Gastrocnemius medialis (tissue), 4 donors: Measurements from ENCODE around the gene ID3. TPM values are rescaled to one million over a fixed set of nuclear protein-coding genes. Genes with fewer than 3 reads are reported as not detected.
A peak's percentile ranks its signal among the peaks of the same experiment; 100 is the strongest.

Source experiments
- ATAC-seq, 2 donors: fragments of 150-250 bp; one replicate each; pipeline ENCODE4 v1.9.1; 2016
- DNase-seq, 2 donors: peaks; one replicate each; pipeline ENCODE4 v3.0.0-alpha.2; 2019
- H3K27ac ChIP-seq, 4 donors: fragments of 200-600 bp; sonication (generic); 1 replicate in 1 of 4; 2 replicates in 3 of 4; pipeline ENCODE4 v1.5.1; 2016 to 2018; ENCODE audit warnings: mild to moderate bottlenecking in 2 of 4, moderate library complexity in 1 of 4
- H3K27me3 ChIP-seq, 3 donors: fragments of 200-600 bp; sonication (generic) in 2 of 3; 1 replicate in 1 of 3; 2 replicates in 2 of 3; pipeline versions ENCODE4 v1.5.1 to v1.6.0; 2016 to 2019; ENCODE audit warnings: mild to moderate bottlenecking in 1 of 3, moderate library complexity in 1 of 3
- H3K36me3 ChIP-seq, 2 donors: fragments of 200-600 bp; sonication (generic) in 1 of 2; one replicate each; pipeline ENCODE4 v1.5.1; 2017 to 2018
- H3K4me1 ChIP-seq, 2 donors: fragments of 200-600 bp; sonication (generic) in 1 of 2; one replicate each; pipeline ENCODE4 v1.5.1; 2016 to 2017; ENCODE audit warnings: mild to moderate bottlenecking in 2 of 2
- H3K4me3 ChIP-seq, 4 donors: fragments of 200-600 bp; sonication (generic) in 3 of 4; 1 replicate in 1 of 4; 2 replicates in 3 of 4; pipeline ENCODE4 v1.5.1; 2016 to 2019; ENCODE audit warnings: mild to moderate bottlenecking in 2 of 4
- H3K9me3 ChIP-seq, 3 donors: fragments of 200-600 bp; sonication (generic) in 2 of 3; 1 replicate in 1 of 3; 2 replicates in 2 of 3; pipeline ENCODE4 v1.5.1; 2016 to 2019
- POLR2A ChIP-seq, 2 donors: fragments of 450-650 bp; IDR thresholded peaks; one replicate each; pipeline ENCODE4 v1.6.1; 2017; ENCODE audit warnings: antibody characterized with exemption in 2 of 2, mild to moderate bottlenecking in 2 of 2, moderate library complexity in 2 of 2
- in situ Hi-C, 4 donors: fragments of 200-750 bp; cut with MboI; loops; one replicate each; pipeline versions ENCODE4 v1.15.0 to v1.8.0; 2017; ENCODE audit warnings: low sequenced_read_pairs in 4 of 4
- intact Hi-C: fragments of 100-400 bp; cut with DNase I; formaldehyde crosslinking; loops from one replicate; pipeline ENCODE4 v1.15.1; 2023; ENCODE audit warnings: low total_unique reads
- total RNA-seq, 4 donors: library from RNA; depleted of rRNA; stranded (reverse); fragments of >200 nt; gene quantifications; one replicate each; pipeline versions ENCODE4 v1.1.0 to v1.2.3, GENCODE V29; 2016
- TF ChIP-seq, protein P1 (sequence below), 5 experiments: fragments of 450-650 bp in 3 of 5; fragments of 200-600 bp in 2 of 5; sonication (generic) in 2 of 5; IDR thresholded peaks in 4 of 5; conservative IDR thresholded peaks in 1 of 5; 1 replicate in 4 of 5; 2 replicates in 1 of 5; pipeline ENCODE4 v1.5.1; 2016 to 2019; ENCODE audit warnings: antibody characterized with exemption in 5 of 5, mild to moderate bottlenecking in 3 of 5, moderate library complexity in 3 of 5

Gene ID3
- total RNA-seq, 4 donors from 2014 or later: 67.9 to 124 (median 83.0) TPM

DNA sequence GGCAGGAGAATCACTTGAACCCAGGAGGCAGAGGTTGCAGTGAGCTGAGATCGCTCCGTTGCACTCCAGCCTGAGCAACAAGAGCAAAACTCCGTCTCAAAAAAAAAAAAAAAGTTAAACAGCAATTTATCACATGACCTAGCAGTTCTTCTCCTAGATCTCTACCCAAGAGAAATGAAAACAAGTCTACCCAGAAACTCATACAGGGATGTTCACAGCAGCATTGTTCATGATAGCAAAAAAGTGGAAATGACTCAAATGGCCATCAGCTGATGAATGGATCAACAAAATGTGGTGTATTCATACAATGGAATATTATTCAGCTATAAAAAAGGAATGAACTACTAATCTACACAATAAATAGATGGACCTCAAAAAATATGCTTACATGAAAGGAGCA lies 12.2 kb upstream of the ID3 start:
- Histone ChIP-seq H3K36me3 (no peaks in the 10 kb centered on the region), H3K9me3 (no peaks in the 10 kb centered on the region), H3K4me3 (no peak overlapping the region), H3K4me1 (peaks cover 11 to 20% of the 10 kb centered on the region in 2 donors), H3K27me3 (no peaks in the 10 kb centered on the region), H3K27ac (no peak overlapping the region)
- ATAC-seq (no peak), DNase-seq (no peak)
- in situ Hi-C loops: no loop called here
- TF ChIP-seq POLR2A (IDR thresholded peaks at IDR 0.05): no peak
- TF ChIP-seq, protein P1, sequence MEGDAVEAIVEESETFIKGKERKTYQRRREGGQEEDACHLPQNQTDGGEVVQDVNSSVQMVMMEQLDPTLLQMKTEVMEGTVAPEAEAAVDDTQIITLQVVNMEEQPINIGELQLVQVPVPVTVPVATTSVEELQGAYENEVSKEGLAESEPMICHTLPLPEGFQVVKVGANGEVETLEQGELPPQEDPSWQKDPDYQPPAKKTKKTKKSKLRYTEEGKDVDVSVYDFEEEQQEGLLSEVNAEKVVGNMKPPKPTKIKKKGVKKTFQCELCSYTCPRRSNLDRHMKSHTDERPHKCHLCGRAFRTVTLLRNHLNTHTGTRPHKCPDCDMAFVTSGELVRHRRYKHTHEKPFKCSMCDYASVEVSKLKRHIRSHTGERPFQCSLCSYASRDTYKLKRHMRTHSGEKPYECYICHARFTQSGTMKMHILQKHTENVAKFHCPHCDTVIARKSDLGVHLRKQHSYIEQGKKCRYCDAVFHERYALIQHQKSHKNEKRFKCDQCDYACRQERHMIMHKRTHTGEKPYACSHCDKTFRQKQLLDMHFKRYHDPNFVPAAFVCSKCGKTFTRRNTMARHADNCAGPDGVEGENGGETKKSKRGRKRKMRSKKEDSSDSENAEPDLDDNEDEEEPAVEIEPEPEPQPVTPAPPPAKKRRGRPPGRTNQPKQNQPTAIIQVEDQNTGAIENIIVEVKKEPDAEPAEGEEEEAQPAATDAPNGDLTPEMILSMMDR (IDR thresholded peaks at IDR 0.05 in 4 of 5, conservative IDR thresholded peaks at IDR 0.05 in 1 of 5): no peak
- intact Hi-C loops: no loop called here

DNA sequence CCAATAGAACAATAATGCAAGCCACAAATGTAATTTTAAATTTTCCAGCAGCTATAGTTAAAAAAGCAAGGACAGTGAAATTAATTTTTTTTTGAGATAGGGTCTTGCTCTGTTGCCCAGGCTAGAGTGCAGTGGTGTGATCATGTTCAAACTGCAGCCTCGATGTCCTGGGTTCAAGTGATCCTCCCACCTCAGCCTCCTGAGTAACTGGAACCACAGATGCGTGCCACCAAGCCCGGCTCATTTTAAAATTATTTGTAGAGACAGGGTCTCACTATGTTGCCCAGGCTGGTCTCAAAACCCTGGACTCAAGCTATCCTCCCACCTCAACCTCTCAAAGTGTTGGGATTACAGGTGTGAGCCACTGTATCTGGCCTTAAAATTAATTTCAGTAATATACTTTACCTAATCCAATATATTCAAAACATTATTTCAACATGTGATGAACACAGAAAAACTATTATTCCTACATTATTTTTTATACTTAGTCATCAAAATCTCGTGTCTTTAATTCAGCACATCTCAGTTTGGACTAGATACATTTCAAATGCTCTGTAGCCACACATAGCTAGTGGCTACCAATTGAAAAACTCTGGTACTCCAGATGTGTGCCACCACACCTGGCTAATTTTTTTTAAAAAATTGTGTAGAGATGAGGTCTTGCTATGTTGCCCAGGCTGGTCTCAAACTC lies 10.8 kb upstream of the ID3 start:
- ATAC-seq: no peak
- intact Hi-C loops (no loop called here), in situ Hi-C loops (no loop called here)
- H3K27ac ChIP-seq: no peak overlapping the region
- H3K27me3 ChIP-seq: no peaks in the 10 kb centered on the region
- no peaks in the 10 kb centered on the region for H3K36me3 ChIP-seq
- H3K4me3 ChIP-seq: no peak overlapping the region
- DNase-seq: no peak
- TF ChIP-seq, protein P1 (IDR thresholded peaks at IDR 0.05 in 4 of 5, conservative IDR thresholded peaks at IDR 0.05 in 1 of 5): no peak
- TF ChIP-seq POLR2A (IDR thresholded peaks at IDR 0.05): no peak
- peaks cover 5 to 10% of the 10 kb centered on the region in 2 donors for H3K4me1 ChIP-seq
- no peaks in the 10 kb centered on the region for H3K9me3 ChIP-seq

DNA sequence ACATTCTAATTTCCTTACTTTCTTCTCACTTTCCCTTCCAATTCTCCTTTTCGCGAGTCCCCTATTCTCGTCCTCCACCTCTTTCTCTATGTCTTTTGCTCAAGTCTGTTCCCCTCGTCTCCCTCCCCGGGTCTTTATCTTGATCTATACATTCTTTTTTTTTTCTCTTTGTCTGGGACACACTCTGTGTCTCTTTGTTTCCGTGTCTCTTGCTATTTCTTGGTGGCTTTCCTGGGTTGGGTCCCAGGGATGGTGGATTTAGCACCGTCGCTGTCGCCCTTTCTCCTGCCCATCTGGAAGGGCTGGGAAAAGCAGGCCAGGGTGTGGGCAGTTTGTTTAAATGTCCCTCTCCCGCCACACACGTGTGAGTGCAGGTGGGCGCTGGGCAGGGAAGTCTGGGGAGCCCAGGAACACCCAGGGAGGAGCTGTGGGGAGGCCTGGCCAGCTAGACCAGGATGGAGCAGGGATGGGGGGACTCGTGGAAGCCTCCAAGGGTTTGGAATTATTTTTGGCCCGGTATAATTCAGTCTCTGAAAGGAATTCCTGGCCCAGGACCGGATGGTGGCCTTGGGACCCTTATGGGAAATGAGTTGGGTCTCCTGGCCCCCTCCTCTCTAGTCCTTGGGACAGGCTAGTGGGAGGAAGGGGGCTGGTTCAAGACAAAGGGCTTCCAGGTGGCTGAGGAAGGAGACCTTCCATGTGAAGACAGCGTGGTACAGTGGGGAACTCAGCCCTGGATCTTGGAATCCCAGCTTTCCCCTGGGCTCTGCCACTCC lies 9.5 kb upstream of the ID3 start:
- peak overlapping the region; percentile 62 to 70 (median 67) for H3K4me3 ChIP-seq
- peaks cover 5 to 10% of the 10 kb centered on the region in 2 donors for H3K4me1 ChIP-seq
- in situ Hi-C loops (no loop called here), intact Hi-C loops (no loop called here)
- DNase-seq: no peak
- no peaks in the 10 kb centered on the region for H3K36me3 ChIP-seq
- peak; percentile 13 to 41 for ATAC-seq
- H3K27me3 ChIP-seq: no peaks in the 10 kb centered on the region
- no peaks in the 10 kb centered on the region for H3K9me3 ChIP-seq
- H3K27ac ChIP-seq: peak overlapping the region; percentile 66 to 78 (median 72)
- TF ChIP-seq POLR2A (IDR thresholded peaks at IDR 0.05): no peak

DNA sequence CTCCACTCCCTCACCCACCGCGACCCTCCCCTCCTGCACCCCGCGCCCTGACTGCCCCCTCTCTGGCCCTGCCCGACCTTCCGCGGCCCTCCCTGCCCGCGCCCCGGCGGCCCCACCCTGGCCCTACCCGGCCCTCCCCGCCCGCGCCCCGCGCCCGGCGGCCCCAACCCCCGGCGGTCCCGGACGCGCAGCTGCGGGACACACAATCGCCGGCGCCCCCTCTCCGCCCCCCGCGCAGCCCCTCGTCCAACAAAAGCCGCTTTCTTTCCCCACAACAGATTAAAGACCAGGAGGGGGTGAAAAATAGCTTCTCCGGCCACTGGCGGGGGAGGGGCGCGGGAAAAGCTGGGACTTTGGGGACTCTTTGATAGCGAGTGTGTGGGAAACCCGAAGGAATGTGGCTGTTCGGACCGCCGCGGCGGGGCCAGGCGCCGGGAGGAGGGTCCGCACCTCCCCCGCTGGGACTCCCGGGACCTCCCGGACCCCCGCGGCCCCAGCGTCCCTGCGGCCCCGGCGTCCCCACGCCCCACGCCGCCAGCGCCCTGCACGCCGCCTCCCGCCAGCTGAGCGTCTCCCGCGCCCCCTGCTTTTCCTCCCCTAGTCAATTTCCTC lies 8.8 kb upstream of the ID3 start:
- intact Hi-C loops: no loop called here
- H3K9me3 ChIP-seq: no peaks in the 10 kb centered on the region
- TF ChIP-seq, protein P1 (IDR thresholded peaks at IDR 0.05 in 4 of 5, conservative IDR thresholded peaks at IDR 0.05 in 1 of 5): no peak
- TF ChIP-seq POLR2A (IDR thresholded peaks at IDR 0.05): no peak
- peak overlapping the region; percentile 62 to 70 (median 67) for H3K4me3 ChIP-seq
- no peaks in the 10 kb centered on the region for H3K36me3 ChIP-seq
- DNase-seq: no peak
- H3K27ac ChIP-seq: peak overlapping the region; percentile 66 to 78 (median 72)
- in situ Hi-C loops: no loop called here
- ATAC-seq: peak; percentile 32 to 44
- H3K27me3 ChIP-seq: no peaks in the 10 kb centered on the region
- H3K4me1 ChIP-seq: peaks cover 9 to 10% of the 10 kb centered on the region in 2 donors

DNA sequence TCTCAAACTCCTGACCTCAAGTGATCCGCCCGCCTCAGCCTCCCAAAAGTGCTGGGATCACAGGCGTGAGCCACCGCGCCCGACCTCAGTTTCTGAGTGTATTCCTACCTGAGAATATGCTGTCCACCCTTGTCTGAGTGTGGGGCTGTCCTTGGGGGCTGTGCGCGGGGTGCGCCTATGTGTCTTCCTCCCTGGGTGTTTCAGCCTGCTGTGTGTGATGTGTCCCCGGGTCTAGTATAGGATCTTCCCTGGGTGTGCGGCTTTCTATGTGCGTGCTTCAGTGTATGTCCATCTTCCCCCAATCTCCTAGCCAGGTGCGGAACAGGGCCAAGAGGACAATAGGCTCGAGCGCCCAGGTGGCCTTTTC lies 8.3 kb upstream of the ID3 start:
- no peak for ATAC-seq
- Histone ChIP-seq H3K4me3 (peak overlapping the region; percentile 62 to 70 (median 67)), H3K4me1 (peaks cover 14 to 15% of the 10 kb centered on the region in 2 donors), H3K36me3 (no peaks in the 10 kb centered on the region), H3K9me3 (no peaks in the 10 kb centered on the region), H3K27me3 (no peaks in the 10 kb centered on the region), H3K27ac (peak overlapping the region in 3 of 4 donors; percentile 66 to 78 (median 77))
- in situ Hi-C loops (no loop called here), intact Hi-C loops (no loop called here)
- no peak for TF ChIP-seq POLR2A (IDR thresholded peaks at IDR 0.05)
- TF ChIP-seq, protein P1 (IDR thresholded peaks at IDR 0.05 in 4 of 5, conservative IDR thresholded peaks at IDR 0.05 in 1 of 5): no peak
- no peak for DNase-seq
